Esophagus (tissue), 2 donors: ENCODE results near the gene SLC19A1. TPM values are rescaled to one million over a fixed set of nuclear protein-coding genes. Genes with fewer than 3 reads are reported as not detected.

ENCODE experiments used
- H3K27ac ChIP-seq, 2 donors: one replicate each; pipeline ENCODE4 v1.5.1; 2013; ENCODE audit warnings: low read depth in 2 of 2, mild to moderate bottlenecking in 2 of 2, inconsistent platforms in 1 of 2, low read length in 1 of 2, moderate library complexity in 1 of 2
- H3K27me3 ChIP-seq, 2 donors: one replicate each; pipeline ENCODE4 v1.6.1; 2013; ENCODE audit warnings: low read length in 2 of 2, control low read depth in 1 of 2, mild to moderate bottlenecking in 1 of 2; ENCODE audit not compliant: insufficient read depth in 2 of 2, control insufficient read depth in 1 of 2
- H3K36me3 ChIP-seq, 2 donors: one replicate each; pipeline ENCODE4 v1.6.1; 2013; ENCODE audit warnings: low read length in 1 of 2; ENCODE audit not compliant: control insufficient read depth in 2 of 2, insufficient read depth in 2 of 2
- H3K4me1 ChIP-seq, 2 donors: one replicate each; pipeline ENCODE4 v1.6.1; 2013; ENCODE audit warnings: low read length in 1 of 2; ENCODE audit not compliant: control insufficient read depth in 2 of 2, insufficient read depth in 2 of 2
- H3K4me3 ChIP-seq, 2 donors: one replicate each; pipeline ENCODE4 v1.5.1; 2013; ENCODE audit warnings: low read length in 2 of 2, mild to moderate bottlenecking in 2 of 2, low read depth in 1 of 2, moderate library complexity in 1 of 2
- H3K9me3 ChIP-seq, 2 donors: one replicate each; pipeline ENCODE4 v1.6.1; 2013; ENCODE audit warnings: mild to moderate bottlenecking in 2 of 2, low read depth in 1 of 2, low read length in 1 of 2, moderate library complexity in 1 of 2; ENCODE audit not compliant: control insufficient read depth in 2 of 2, insufficient read depth in 1 of 2
- WGBS, 2 donors: extraction: QIAGEN DNeasy Blood & Tissue Kit; methylation state at CpG; one replicate each; pipeline ENCODE4 v1.1.7; 2013; 5-methylcytosine and 5-hydroxymethylcytosine counted together
- polyA plus RNA-seq, 2 donors: library from polyadenylated mRNA; stranded (reverse); fragments of 200-250 nt; gene quantifications; one replicate each; pipeline ENCODE4 v1.2.3, GENCODE V29; 2013
- donor health status: healthy with polysubstance abuse.
- donor health status: Bipolar disorder and iron deficiency.

The SLC19A1 gene
- polyA plus RNA-seq, 2 donors: 3.1 to 3.5 TPM

DNA sequence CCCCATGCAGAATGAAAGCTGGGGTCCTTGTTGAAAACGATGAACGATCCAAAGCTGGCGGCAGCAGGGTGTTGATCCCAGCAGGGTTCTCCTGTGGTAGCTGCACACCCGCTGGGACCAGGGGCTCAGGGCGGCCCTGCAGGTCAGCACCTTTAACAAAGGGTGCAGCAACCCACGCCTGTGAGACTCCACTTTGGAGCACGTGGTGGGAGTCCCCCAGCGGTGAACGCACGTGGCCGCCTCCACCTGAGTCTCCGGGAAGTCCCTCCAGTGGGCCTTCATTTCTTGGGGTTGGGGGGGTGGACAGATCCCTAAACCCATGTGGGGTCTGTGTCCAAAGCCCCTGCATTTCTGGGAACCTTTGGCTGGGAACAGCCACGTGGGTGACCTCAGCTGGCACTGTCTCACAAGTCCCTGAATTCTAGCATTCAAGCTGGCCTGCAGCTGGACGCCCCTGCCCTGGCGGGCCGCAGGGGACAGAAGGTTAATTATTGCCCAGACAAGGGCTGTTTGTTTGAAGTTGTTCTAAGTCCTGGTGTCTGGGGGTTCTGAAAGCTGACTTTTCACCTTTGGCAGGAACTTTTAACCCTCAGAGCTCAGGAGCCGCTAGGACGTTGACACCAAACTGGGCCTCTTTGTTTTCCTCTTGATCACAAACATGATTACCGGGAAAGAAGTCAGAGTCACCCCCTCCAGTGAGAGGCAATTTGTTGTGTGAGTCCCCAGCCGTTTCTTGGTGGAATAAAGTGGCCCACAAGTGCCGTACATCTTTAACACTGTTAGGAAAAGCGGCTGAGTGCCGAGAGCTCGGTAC lies 72.8 kb downstream of the SLC19A1 start:
- H3K4me3 ChIP-seq: no peak overlapping the region

DNA sequence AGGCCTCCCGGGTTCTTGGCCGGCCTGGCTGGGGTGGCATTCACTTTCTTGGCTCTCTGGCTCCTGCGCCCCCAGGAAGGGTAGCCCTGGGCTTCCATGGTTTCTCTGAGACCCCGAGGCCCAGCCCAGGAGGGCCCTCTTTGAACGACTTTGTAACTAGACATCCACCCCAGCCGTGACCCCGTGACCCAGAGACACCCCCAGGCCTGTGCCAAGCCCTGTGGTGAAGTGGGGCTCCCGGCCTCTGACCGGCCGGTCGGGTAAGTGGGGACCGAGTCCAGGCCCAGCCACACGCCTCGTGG lies 73.3 kb downstream of the SLC19A1 start:
- 87 to 92% methylated on average over 11 to 14 of the region's 14 CpGs for WGBS, 2 donors
- peaks cover 5 to 11% of the 10 kb centered on the region in 2 donors for H3K4me1 ChIP-seq
- H3K27ac ChIP-seq: no peak overlapping the region
- no peak overlapping the region for H3K4me3 ChIP-seq
- no peaks in the 10 kb centered on the region for H3K36me3 ChIP-seq
- H3K9me3 ChIP-seq: no peaks in the 10 kb centered on the region
- H3K27me3 ChIP-seq: no peaks in the 10 kb centered on the region

More for the DNA sequence above, 72.8 kb downstream of the SLC19A1 start:
- Histone ChIP-seq H3K4me1 (peaks cover 5 to 13% of the 10 kb centered on the region in 2 donors), H3K27me3 (no peaks in the 10 kb centered on the region), H3K27ac (peak overlapping the region; percentile 29 to 56), H3K36me3 (peaks cover 0 to under 1% of the 10 kb centered on the region in 2 donors), H3K9me3 (peaks cover 0 to under 1% of the 10 kb centered on the region in 2 donors)
- 76 to 81% methylated on average over 24 of the region's 24 CpGs for WGBS, 2 donors

DNA sequence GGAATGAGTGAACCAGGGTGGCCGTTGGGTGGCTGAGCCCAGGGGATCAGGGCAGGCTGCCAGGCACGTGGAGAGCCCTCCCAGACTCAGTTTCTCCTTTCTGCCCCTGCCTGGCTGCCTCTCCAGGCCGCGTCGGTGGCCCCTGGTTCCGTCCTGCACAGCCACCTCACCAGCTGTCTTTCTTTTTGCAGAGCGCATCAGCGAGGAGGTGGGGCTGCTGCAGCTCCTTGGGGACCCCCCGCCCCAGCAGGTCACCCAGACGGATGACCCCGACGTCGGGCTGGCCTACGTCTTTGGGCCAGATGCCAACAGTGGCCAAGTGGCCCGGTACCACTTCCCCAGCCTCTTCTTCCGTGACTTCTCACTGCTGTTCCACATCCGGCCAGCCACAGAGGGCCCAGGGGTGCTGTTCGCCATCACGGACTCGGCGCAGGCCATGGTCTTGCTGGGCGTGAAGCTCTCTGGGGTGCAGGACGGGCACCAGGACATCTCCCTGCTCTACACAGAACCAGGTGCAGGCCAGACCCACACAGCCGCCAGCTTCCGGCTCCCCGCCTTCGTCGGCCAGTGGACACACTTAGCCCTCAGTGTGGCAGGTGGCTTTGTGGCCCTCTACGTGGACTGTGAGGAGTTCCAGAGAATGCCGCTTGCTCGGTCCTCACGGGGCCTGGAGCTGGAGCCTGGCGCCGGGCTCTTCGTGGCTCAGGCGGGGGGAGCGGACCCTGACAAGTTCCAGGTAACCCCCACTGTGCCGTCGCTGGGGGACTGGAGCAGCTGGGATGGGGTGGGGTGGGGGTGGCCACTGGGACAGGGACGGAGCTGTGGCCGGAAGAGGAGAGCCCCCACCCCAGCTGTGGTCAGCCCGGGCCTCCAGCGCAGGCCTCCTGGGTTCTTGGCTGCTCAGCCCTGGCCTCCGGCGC lies 73.9 kb downstream of the SLC19A1 start:
- 88 to 90% methylated on average over 41 to 45 of the region's 45 CpGs for WGBS, 2 donors
- Histone ChIP-seq H3K36me3 (no peaks in the 10 kb centered on the region), H3K27ac (no peak overlapping the region), H3K9me3 (no peaks in the 10 kb centered on the region), H3K27me3 (no peaks in the 10 kb centered on the region), H3K4me3 (no peak overlapping the region), H3K4me1 (peaks cover 5 to 11% of the 10 kb centered on the region in 2 donors)

DNA sequence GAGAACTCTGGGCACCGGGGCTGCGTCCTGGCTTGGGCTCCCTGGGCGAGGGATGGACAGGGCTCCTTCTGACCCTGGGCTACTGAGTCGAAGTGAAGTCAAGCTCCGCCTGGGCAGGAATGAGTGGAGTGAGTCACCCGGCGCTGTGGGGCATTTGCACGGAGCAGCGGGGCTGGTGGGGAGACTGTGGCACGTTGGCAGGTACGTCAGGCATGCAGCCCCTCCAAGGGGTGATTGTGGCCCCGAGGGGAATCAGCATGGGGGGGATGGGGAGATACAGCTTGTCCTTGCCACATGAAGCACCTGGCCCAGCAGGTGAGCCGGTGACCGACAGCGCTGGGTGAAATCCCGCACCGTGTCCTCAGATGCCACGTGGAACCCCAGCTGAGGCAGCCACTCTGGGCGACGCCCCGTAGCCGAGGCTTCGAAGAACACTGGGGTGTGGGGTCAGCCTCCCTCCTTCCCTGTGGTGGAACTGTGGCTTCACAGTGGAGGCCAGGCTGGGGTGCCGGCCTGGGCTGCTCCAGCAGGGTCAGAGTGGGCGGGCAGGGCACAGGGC lies 74.9 kb downstream of the SLC19A1 start:
- Histone ChIP-seq H3K4me1 (peaks cover 5 to 11% of the 10 kb centered on the region in 2 donors), H3K9me3 (no peaks in the 10 kb centered on the region), H3K36me3 (no peaks in the 10 kb centered on the region), H3K27me3 (no peaks in the 10 kb centered on the region), H3K4me3 (no peak overlapping the region), H3K27ac (no peak overlapping the region)
- 66 to 77% methylated on average over 24 to 25 of the region's 25 CpGs for whole genome bisulfite sequencing, 2 donors

DNA sequence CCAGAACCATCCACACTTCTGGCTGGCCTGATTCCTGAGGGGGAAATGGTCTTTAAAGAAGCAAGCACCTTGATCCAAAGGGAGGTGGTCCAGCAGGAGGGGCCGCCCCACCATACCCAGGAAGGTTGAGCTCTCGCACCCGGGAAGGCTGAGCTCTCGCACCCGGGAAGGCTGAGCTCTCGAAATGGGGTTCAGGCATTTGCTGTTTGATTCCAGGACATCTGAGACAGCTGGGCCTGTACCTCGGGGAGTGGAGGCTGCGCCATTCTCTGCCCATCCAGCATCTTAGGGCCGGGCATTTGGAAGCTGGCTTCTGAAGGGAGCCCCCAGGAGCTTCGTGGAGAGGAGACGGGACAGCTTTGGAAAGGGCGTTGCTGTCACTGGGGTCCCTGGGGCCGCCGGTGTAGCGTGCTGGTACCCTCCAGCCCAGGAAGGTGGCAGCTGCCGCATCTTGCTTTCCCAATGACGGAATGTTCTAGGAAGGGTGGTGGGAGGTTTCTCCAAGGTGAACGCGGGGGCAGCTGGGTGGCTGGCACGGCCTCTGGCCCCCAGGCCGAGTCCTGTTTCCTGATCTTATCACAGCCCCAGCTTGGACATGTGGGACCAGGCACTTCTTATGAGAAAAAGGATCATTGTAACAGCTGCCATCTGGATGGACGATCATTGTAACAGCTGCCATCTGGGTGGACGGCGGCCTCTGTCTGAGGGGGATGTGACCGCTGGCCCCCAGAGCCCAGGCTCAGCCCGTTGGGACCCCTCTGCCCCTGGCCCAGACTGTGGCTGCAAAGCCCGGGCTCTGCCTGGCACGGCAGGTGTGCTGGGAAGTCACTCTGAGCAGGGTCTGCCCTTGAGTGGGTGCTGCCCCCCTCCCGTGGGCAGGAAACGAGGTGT lies 75.7 kb downstream of the SLC19A1 start:
- no peak overlapping the region for H3K4me3 ChIP-seq
- WGBS, 2 donors: 79 to 80% methylated on average over 30 of the region's 30 CpGs
- H3K4me1 ChIP-seq: peaks cover 2 to 11% of the 10 kb centered on the region in 2 donors
- no peaks in the 10 kb centered on the region for H3K9me3 ChIP-seq
- no peak overlapping the region for H3K27ac ChIP-seq
- no peaks in the 10 kb centered on the region for H3K27me3 ChIP-seq
- H3K36me3 ChIP-seq: no peaks in the 10 kb centered on the region

- Histone ChIP-seq H3K9me3 (no peaks in the 10 kb centered on the region), H3K4me3 (no peak overlapping the region), H3K4me1 (peaks cover 2 to 8% of the 10 kb centered on the region in 2 donors), H3K27me3 (no peaks in the 10 kb centered on the region), H3K36me3 (no peaks in the 10 kb centered on the region), H3K27ac (no peak overlapping the region)
- WGBS, 2 donors: 85 to 87% methylated on average over 27 of the region's 27 CpGs
These were observed 76.5 kb downstream of the SLC19A1 start for GRCh38 chr21:45465611-45466329.

- 44 to 58% methylated on average over 16 of the region's 16 CpGs for WGBS, 2 donors
- Histone ChIP-seq H3K27me3 (no peaks in the 10 kb centered on the region), H3K36me3 (no peaks in the 10 kb centered on the region), H3K4me1 (peaks cover 2 to 6% of the 10 kb centered on the region in 2 donors), H3K9me3 (no peaks in the 10 kb centered on the region), H3K27ac (no peak overlapping the region), H3K4me3 (no peak overlapping the region)
These were observed 77.1 kb downstream of the SLC19A1 start for GRCh38 chr21:45465105-45465504.

DNA sequence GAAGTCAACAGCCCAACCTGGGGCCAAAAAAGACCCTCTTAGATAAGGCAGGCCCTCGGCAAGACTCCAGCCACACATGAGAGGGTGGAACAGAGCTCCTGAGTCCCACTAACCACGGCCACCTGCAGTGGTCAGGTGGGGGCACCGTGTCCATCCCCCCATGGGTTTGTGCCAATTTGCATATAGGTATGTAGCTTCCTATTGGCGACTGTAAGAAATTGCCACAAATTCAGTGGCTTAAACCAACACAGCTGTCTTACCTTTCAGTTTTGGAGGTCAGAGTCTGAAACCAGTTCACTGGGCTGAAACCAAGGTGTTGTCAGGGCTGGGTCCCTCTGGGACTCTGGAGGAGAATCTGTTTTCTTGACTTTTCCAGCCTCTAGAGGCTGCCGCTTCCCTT lies 77.9 kb downstream of the SLC19A1 start:
- H3K36me3 ChIP-seq: peaks cover 0 to 2% of the 10 kb centered on the region in 2 donors
- WGBS, 2 donors: 83 to 94% methylated on average over 5 of the region's 5 CpGs
- no peak overlapping the region for H3K27ac ChIP-seq
- no peaks in the 10 kb centered on the region for H3K9me3 ChIP-seq
- no peak overlapping the region for H3K4me3 ChIP-seq
- H3K4me1 ChIP-seq: peaks cover 2 to 6% of the 10 kb centered on the region in 2 donors
- no peaks in the 10 kb centered on the region for H3K27me3 ChIP-seq
